Activated CD4-positive, CD25-positive, alpha-beta regulatory T cell treated with anti-CD3 and anti-CD28 coated beads, Interleukin-2, amount 50 U/mL, for 16 hours (primary cell): Measurements from ENCODE around the gene FUT2.
A peak's percentile ranks its signal among the peaks of the same experiment; 100 is the strongest.
"Not testable (repeated sequence)": the region's sequence is repeated elsewhere in the genome, so short reads cannot be mapped to it uniquely, and the experiment has no call there.

Experiments used
- DNase-seq: peaks from one replicate; pipeline ENCODE4 v3.0.0-alpha.2; 2020; ENCODE audit warnings: low read depth, low spot score

The FUT2 gene

GRCh38 chr19:48695743-48696352, at the start of gene FUT2:
FUT2 (plus strand) TSS chr19:48695971; CDS start chr19:48702957, 6,986 bp downstream.
- no peak for DNase-seq

DNA sequence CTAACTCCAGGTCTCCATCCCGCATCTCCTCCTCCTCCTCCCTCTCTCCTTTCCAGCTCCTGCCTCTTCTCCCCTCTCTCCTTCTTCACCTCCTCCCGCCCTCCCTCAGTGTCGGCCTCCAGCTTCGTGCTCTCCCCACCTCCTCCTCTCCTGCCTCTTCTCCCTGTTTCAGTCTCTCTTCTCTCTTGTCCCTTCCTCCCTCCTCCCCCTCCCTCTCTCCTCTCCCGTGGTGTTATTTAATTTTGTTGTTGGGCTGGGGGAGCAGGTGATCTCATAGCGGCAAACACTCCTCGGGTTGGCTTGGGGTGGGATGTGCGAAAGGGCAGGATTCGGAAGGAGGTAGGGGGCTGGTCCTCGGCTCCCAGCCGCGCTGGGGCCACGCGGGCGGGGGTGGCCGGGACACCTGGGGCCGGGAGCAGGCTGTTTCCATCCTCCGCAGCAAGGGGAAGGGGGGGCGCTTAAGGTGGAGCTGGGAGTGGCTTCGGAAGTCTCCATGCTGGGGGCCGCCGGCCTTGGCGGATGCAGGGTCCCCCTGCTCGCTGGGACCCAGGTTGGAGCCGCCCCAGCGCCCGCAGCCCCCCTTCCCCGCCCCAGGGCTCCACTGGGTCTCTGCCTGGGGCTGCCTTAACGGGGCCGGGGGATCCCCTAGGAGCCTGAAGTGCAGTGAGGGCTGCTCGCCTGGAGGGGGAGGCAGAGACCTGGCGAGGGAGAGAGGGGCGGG, 49.6 kb upstream of the FUT2 start, which contains the start of gene CA11:
CA11 (minus strand) TSS at position 187 of the 721 bp plus-strand sequence. CDS start 555 bp downstream, outside the sequence.
- DNase-seq, result peak; percentile 83

DNA sequence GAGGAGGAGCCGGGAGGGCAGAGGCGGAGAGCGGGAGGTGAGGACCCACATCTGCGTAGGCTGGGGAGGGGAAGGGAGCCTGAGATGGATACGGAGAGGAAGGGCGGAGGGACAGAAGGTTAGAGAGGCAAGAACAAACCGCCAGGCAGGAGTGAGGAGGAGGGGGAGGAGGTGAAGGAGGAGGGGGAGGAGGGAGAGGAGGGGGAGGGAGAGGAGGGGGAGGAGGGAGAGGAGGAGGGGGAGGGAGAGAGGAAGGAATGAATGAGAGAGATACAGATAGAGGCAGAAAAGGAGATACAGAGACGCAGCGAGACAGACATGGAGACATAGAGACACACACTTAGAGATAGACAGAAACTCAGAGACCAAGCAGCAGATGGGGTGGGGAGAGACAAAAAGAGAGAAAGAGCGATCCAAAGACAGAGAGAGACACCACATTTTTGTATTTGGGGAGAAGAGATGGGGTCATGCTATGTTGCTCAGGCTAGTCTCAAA, 49.0 kb upstream of the FUT2 start:
- no peak for DNase-seq

- no peak for DNase-seq
Measured at GRCh38 chr19:48648134-48648533, 47.6 kb upstream of the FUT2 start.

DNA sequence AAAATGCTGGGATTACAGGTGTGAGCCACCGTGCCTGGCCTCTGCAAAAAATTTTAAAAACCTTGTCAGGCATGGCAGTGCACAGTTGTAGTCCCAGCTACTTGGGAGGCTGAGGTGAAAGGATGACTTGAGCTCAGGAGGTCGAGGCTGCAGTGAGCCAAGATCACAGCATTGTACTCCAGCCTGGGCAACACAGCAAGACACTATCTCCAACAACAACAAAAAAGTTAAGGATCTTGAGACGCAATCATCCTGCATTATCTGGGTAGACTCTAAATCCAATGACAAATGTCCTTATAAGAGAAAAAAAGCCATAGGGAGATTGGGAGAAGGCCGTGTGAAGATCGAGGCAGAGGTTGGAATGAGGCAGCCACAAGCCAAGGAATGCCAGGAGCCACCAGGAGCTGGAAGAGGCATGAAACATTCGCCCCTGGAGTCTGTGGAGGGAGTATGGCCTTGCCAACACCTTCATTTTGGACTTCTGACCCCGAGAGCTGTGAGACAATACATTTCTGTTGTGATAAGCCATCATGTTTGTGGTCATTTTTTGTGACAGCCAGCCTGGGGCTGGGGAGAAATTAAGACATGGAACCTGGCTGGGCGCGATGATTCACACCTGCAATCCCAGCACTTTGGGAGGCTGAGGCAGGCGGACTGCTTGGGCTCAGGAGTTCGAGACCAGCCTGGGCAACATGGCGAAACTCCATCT, 44.6 kb upstream of the FUT2 start:
- DNase-seq, result no peak

DNA sequence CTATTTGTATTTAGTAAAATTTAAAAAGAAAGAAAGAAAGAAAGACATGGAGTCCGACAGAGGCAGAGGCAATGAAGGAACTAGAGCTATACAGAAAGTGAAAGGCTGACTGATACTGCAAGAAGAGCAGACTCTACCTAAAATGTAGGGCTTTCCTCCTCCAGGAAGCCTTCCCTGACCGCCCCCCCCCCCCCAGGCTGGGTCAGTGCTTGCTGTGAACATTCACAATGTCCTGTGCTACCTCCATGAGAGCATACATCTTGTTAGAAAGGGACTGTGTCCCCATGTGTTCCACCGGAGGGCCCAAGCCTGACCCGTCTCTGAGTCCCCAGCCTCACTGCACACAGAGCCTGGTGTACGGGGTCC, 44.1 kb upstream of the FUT2 start:
- no peak for DNase-seq

GRCh38 chr19:48654299-48655059, 41.3 kb upstream of the FUT2 start:
- DNase-seq, result no peak

GRCh38 chr19:48656840-48657474, 38.8 kb upstream of the FUT2 start:
- DNase-seq, result no peak

GRCh38 chr19:48657828-48658227, 37.9 kb upstream of the FUT2 start:
- DNase-seq, result not testable (repeated sequence)

- DNase-seq, result no peak
Measured at GRCh38 chr19:48658483-48658882, 37.3 kb upstream of the FUT2 start.

DNA sequence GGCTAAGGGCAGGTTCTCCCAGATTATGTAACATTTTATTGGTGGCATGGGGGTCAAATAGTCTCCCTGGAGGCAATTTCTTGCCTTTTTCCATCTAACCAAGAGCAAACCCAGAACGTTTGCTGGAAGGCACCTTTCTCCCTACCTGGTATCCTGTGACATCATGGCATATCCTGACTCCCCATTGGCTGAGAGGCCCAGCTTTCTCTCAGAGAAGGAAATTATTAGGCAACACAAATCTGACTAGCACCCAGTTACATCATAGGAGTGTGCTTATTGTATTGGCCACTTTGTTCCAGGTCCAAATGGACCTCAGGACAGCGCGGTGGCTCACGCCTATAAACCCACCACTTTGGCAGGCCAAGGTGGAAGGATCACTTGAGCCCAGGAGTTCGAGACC, 36.0 kb upstream of the FUT2 start:
- DNase-seq, result no peak

DNA sequence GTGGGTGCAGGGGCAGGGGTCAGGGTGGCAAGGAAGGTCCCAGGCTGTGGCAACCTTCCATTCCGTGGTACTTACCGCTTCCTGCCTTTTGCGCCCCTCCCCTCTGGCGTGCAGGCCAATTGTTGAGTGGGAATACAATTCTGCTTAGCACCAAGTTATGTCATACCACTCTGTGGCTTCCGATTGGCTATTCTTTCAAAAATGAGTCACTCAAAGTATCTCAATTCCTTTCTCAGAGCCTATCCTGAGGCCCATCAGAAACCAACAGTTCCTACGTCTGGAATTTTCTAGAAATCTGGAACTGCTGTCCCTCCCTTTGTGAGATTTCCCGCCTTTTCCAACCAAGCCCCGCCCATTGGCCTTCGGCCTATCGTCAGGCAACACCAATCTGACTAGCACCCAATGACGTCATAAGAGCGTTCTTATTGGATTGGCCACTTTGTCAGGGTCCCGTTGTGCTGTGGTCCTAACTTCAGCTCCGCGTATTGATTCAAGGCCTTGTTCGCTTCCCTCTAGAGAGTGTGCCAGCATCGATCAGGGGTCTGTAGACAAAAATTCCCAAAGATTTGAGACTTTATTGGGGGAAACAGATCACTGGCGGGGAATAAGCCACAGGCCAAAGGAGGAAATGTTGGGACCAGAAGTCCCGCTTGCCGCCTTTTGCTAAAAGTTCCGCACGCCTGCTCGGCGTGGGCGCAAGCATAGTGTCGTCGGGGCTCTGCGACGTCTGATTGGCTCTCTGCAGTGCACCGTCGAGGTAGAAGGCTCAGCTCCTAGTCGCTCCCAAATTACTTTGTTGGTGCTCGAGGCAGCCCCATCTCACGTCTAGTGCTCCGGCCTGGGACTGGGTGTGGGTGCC, 34.7 kb upstream of the FUT2 start:
- DNase-seq, result peak; percentile 62

GRCh38 chr19:48661711-48662090, 34.1 kb upstream of the FUT2 start:
- DNase-seq, result no peak

DNA sequence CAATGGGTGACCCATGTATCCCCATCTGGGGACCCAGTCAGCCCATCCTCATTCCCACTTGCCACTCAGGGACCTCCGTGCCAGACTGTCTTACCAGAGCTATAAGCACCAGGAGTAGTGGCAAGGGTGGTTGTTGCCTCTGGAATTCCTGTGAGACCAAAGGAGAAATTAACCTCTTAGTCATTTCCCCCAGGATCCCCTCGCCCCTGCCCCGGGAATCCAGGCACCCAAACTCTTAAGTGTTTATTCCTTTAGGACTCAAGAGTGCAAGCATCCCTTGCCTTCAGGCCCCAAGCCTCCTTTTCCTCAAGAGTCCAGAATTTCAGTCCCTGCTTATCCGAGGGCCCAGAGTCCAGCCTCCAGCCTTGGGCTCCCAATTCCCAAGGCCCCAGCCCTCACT, 32.1 kb upstream of the FUT2 start:
- no peak for DNase-seq

GRCh38 chr19:48664476-48664875, 31.3 kb upstream of the FUT2 start:
- no peak for DNase-seq

DNA sequence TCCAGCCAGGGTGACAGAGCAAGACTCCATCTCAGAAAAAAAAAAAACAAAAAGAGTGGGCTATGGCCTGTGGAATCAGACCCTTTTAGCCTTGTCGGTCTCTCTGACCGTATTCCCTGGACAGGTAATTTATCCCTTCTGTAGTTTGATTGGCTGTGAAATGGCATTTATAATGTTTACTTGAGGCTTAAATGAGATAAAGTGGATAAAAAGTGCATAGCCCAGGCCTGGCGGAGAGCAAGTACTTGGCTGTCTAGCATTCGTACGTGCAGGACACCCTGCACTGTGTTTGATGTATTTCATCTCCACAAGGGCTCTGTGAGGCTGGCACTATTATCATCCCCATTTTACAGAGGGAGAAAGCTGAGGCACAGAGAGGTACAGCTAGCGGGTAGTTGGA, 30.0 kb upstream of the FUT2 start:
- no peak for DNase-seq

- DNase-seq, result no peak
Measured at GRCh38 chr19:48668332-48668731, 27.4 kb upstream of the FUT2 start.

GRCh38 chr19:48668761-48669160, 27.0 kb upstream of the FUT2 start:
- DNase-seq, result no peak

DNA sequence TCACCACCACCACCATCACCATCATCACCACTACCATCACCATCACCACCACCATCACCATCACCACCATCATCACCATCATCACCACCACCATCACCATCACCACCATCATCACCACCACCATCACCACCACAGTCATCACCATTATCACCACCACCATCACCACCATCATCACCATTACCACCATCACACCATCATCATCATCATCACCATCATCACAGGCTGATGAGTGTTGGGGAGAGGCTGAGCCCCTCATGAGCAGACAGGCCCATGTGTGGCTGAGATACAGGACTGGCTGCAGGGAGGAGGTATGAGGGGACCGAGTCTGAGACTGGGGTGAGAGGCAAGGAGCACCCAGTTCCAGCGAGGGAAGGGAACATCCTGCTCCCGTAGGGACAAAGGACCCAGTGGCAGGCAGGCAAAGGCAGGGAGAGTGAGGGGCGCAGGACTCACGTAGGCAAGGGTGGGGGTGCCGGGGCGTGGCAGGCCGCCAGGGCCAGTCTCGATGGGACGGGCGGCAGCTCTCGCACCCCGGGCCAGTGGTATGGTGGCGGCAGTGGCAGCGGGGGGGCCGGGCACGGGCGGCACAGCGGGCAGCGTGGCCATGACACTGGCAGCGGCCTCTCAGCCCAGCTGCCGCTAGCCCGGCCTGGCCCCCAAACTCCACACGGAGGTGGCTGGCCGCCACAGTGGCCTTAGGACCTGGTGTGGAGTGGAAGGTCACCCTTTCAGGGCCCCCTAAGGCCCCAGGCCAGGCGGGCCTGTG, 25.7 kb upstream of the FUT2 start:
- no peak for DNase-seq
